ENCODE measurements around the gene IL23A. TPM values are rescaled to one million over a fixed set of nuclear protein-coding genes. Genes with fewer than 3 reads are reported as not detected.
"Not testable (repeated sequence)": the region's sequence is repeated elsewhere in the genome, so short reads cannot be mapped to it uniquely, and the experiment has no call there.

The IL23A gene, protein sequence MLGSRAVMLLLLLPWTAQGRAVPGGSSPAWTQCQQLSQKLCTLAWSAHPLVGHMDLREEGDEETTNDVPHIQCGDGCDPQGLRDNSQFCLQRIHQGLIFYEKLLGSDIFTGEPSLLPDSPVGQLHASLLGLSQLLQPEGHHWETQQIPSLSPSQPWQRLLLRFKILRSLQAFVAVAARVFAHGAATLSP
- total RNA-seq, result not detected

DNA sequence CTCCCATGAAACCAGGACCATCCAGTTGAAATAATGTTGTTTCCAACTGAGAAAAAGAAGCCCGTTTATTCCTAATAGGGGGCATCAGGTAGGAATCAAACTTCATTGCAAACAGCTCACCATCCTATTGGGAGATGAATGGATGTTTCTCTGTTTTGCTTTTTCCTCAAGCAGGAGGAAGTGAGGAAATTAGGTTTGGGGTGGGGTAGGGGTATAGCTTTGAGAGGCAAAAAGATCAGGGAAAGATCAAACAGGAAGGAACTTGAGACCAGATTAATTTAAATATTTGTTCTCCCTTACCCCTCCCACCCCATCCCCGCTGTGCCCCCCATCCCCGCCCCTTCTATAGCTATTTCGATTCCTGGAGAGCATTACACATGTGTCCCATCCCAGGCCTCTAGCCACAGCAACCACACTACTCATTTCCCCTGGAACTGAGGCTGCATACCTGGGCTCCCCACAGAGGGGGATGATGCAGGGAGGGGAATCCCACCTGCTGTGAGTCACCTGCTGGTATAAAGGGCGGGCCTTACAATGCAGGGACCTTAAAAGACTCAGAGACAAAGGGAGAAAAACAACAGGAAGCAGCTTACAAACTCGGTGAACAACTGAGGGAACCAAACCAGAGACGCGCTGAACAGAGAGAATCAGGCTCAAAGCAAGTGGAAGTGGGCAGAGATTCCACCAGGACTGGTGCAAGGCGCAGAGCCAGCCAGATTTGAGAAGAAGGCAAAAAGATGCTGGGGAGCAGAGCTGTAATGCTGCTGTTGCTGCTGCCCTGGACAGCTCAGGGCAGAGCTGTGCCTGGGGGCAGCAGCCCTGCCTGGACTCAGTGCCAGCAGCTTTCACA lies at the start of gene IL23A:
Gene IL23A, plus strand, starts transcription at position 577 of the 850 bp plus-strand sequence. Its CDS starts 161 bp downstream, at position 738.
- no peak for DNase-seq

DNA sequence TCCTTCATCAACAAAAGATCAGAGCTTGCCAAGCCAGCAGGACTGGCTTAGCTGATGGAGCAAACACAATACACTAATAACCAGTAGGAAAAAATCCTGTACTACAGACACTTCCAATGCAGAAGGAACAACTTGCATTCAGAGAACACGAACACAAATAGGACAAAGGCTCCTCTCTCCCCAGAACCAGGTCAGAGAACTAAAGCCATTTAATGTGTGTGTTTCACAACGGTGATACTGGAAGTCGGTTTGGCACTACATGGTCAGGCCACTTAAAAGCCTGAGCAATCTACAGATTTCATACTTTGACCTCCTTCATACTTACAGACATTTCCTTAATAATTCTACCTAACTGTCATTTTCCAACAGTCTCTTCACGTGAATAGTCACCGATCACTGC lies 44.9 kb upstream of the IL23A start:
- DNase-seq, result no peak

DNA sequence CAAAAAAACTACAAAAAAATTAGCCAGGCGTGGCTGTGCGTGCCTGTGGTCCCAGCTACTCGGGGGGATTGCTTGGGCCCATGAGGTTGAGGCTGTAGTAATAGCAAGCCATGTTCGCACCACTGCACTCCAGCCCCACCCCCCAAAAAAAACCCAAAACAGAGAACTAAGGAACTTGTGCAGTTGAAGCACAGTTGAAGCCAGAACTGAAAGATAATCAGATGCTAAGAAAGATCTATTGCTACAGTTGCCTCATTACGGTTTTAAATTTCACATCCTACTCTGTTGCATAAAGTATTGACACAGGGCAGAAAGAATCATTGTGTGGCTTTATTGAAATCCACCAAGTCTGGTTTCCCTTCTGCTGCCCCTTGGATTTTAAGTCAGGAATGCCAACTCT lies 42.4 kb upstream of the IL23A start:
- DNase-seq, result no peak

DNA sequence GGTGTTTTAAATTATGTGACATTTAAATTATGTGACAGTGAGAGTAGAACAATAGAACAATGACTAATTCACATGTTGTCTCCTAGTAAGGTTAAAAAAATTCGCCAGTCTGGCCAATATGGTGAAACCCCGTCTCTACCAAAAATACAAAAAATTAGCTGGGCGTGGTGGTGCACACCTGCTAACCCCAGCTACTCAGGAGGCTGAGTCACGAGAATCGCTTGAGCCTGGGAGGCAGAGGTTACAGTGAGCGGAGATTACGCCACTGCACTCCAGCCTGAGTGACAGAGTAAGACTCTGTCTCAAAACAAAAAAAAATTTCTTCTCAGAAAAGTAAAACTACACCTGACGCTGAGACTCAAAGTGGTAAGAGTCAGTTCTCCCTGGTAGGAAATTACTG lies 41.3 kb upstream of the IL23A start:
- no peak for DNase-seq

DNA sequence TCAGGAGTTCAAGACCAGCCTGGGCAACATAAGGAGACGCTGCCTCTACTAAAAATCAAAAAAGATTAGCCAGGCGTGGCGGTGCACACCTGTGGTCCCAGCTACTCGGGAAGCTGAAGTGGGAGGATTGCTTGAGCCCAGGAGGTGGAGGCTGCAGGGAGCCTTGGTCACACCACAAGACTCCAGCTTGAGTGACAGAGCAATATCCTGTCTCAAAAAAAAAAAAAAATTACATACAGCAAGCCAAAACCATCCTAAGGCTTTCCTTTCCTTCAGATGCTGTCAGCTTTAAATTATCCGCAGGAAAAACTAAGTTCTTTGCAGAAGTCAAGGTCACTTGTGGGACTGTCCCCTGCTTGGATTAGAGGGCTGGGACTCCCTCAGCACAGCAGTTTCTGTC lies 39.9 kb upstream of the IL23A start:
- DNase-seq, result no peak

DNA sequence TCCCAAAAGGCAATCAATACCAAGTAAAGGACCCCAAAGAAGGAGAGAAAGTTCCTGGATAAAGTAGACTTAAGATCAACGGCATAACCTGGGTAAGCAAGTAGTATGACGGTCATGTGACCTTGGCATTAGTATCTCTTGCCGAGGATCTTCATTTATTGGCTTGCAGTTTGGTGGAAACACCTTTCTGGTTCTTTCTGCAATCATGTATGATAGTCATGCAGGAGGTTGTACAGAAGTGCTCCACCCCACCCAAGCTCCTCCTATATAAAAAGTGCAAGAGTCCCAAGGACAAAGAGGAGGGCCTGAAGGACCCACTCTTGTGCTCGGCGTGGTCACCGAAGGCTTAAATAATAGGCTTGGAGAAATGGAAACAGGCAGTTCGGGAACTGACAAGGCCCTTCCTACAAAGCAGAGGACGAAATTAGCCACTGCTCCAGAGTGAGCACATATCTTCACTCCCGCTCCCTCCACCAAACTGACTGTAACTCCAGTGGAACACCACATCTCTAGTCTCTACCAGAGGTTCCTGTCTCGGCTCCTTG lies 39.3 kb upstream of the IL23A start:
- no peak for DNase-seq

DNA sequence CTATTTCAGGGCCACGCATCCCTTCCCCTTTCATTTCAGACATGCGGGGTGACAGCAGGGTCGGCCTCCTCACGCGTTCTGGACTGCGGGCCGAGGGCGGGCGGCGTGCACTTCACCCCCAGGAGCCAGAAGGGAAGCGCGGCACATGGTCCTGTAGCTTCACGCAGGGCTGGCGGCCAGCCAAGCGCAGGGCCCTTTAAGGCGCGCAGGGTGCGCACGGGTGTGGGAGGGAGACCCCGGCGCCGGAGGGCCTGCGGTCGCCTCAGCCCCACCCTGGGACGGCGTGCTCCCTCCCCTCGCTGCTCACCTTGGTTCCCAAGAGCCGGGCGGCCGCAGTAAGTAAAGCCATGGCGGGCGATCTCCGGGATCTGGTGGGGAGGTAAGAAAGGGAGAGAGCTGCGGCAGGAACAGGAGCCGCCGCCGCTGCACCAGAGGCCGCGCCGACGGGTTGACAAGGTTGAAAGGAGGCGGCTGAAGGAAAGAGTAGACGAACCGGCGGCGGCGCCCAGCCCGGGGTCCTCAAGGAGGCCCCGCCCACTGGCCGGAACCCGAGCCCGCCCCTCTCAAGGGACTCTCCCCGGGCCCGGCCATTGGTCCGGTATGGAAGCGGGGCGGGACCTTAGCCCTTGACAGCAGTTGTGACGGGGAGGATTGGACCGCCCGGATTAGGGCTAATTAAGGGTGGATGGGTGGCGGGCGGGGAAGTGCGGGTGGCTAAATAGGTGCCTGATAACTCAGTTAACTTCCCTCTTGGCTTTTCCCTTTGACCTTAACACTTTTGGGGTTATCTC lies 38.6 kb upstream of the IL23A start, which contains the start of gene CS:
Gene CS, minus strand, starts transcription at position 478 of the 791 bp plus-strand sequence. Its CDS starts 129 bp downstream, at position 349.
- peak; percentile 99 for DNase-seq

DNA sequence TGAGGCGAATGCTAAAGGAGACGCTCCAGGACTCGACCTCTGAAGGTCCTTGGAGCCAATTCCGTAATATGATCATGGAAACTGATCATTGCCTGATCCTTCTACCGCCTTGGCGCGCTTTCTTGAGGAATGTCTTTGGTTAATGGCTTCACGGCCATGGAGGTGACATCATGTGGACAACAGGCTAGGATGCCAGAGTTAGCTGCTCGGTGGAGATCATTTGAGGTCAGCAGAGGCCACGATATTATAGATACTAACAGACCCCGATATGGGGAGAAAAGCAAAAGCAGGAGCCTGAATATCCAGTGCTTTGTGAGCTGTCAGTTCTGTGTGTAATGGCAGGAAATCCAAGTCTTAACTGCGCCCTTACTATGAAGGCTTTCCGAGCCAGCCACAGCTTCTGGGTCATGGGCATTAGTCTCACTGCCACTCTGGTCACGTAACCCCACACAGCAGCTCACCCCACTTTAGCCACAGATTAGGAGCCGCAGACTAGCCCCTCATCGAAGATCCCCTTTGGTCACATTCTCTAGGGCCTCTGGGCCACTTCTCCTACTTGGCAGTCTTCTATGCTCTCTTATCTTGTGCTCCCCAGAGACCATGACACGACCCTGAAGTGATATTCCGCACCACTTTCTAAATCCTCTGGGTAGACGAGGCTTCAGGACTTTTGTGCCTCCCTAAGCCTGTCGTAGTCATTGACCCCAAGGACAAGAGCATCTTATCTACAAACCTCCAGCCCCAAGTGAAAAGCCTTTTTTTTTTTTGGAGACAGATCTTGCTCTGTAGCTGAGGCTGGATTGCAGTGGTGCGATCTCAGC lies 37.8 kb upstream of the IL23A start:
- DNase-seq, result no peak

DNA sequence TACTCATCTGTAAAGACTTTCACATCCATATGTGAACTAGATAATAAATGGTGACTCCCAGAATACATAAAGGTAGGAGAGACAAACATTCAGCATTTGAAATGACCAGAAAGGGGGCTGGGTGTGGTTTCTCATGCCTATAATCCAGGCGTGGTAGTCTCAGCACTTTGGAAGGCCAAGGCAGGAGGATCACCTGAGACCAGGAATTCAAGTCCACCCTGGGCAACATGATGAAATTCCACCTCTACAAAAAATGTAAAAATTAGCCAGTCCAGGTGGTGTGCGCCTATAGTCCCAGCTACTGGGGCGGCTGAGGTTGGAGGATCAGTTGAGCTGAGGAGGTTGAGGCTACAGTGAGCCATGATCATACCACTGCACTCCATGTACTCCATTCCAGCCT lies 34.4 kb upstream of the IL23A start:
- DNase-seq, result no peak

DNA sequence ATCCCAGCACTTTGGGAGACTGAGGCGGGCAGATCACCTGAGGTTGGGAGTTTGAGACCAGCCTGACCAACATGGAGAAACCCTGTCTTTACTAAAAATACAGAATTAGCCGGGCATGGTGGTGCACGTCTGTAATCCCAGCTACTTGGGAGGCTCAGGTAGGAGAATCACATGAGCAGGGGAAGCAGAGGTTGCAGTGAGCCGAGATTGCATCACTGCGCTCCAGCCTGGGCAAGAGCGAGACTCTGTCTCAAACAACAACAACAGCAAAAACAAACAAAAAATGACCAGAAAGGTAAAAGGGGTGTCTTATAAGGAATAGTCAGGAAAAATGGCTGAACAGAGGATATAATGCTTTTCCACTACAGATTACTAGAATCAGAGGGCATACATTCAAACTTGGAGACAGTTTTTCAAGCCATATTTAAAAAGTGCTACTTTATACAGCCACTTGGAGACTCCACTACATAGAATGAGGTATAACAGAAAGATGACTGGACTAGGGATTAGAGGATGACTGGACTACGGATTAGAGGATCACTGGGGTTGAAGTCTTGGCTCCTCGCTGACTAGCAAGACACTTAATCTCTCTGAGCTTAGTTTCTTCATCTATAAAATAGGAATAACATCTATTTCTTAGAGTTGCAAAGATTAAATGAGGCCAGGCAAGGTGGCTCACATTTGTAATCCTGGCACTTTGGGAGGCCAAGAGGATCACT lies 33.7 kb upstream of the IL23A start:
- no peak for DNase-seq

DNA sequence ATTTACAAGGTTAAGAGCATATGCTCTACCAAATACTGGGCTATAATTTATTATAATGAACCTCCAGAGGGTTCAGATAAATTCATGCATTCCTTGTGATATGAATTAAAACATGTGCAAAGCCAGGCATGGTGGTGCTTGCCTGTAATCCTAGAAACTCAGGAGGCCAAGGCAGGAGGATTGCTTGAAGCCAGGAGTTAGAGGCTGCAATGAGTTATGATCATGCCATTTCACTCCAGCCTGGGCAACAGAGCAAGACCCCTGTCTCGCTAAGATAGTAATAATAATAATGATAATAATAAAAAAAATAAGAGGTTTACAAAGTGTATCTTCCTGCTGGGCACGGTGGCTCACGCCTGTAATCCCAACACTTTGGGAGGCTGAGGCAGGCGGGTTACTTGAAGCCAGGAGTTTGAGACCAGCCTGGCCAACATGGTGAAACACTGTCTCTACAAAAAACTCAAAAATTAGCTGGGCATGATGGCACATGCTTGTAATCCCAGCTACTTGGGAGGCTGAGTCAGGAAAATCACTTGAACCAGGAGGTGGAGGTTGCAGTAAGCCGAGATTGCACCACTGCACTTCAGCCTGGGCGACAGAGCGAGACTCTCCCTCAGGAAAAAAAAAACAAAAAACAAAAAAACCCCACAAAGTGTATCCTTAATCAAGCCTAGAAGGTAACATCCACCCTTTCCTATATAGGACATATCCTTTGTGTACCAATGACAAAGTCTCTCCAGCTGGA lies 31.3 kb upstream of the IL23A start:
- no peak for DNase-seq

DNA sequence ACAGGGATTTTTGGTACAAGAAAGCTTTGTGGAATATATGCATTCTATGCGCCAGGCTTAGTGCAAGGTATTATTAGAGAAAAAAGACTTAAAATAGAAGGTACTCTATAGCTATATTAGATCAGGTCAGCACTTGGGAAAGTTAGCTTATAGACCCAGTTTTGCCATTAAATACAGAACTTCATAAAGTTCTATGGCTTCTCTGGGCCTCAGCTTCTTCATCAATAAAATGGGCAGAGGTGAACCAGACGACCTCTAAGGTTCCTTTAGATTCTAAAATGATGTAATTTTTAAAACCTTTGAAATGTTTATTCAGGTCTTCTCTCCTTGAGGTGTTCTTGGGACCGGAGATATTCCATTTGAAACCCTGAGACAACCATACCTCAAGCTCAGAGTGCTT lies 30.0 kb upstream of the IL23A start:
- DNase-seq, result no peak

DNA sequence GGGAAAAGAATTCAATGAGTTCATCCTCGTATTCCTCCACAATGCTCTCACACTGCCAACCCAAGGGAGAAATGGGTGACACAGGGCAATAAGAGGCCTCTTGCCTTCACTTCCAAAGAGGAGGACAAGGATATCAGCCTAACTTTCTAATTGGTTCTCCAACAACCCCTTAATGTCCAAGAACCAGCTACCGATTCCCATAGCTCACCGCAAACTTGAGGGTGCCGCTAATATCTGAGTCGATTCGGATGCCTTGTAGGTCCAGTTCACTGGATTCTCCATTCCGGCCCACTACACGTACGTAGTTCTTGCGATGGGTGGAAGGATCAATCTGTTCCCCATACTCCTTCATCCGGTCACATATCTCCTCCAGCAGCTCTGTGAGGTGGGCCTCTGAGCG lies 27.7 kb upstream of the IL23A start:
- no peak for DNase-seq

DNA sequence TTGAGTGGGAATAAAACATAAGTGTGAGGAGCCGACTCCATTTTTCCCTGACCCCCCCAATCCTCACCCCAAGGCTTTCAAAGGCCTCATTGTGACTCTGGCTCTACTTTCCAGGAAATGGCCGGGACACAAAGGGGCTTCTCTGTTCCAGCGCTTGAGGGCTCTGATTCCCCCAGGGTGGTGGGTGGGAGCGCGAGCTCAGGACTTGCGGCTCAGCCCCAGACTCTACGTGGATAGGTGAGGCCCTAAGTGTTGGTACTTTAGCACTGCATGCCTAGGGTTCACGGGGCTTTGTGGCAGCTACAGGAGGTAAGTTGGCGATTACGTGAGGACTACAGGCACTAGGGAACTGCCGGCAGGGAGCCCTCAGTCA lies 23.4 kb upstream of the IL23A start:
- peak; percentile 56 for DNase-seq

DNA sequence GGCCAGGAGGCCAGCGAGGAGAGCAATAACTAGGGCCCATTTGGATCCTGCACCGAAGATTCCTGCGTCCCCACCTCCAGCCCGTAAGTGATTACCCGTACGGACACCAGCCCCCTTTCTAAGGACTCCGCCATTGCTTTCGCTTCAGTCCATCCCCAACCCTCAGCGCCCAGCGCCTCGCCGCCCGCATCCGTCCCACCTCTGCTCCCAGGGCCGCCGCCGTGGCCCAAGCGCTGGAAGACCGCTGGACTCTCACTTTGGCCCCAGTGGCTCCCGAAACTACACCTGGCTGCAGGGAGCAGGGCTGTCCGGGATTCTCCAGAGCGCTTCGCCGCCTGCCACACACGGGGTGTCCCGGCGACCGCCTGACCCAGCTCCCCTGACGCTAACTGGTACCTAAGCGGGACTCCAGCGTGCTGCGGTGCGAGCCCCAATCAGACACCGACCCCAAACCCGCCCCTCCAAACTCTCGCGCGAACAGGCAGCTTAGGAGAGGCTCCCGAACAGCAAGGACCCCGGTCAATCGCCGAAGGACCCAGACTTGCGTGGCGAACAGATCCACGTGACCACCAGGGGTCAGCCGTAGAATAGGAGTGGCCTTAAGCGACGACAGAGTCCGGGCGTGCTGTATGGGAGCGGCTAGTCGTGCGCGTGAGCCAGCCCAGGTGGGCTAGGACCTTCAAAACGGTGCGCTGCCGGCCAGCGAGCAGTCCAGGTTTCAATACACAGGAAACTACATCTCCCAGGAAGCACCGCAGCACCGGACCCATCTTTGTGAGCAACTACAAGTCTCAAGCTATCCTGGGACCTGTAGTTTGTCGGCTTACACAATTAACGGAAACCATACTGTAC lies 22.8 kb upstream of the IL23A start, which contains the start of gene CNPY2:
Gene CNPY2, minus strand, starts transcription at position 367 of the 852 bp plus-strand sequence. CDS start 771 bp downstream, outside the sequence.
- DNase-seq, result peak; percentile 98

DNA sequence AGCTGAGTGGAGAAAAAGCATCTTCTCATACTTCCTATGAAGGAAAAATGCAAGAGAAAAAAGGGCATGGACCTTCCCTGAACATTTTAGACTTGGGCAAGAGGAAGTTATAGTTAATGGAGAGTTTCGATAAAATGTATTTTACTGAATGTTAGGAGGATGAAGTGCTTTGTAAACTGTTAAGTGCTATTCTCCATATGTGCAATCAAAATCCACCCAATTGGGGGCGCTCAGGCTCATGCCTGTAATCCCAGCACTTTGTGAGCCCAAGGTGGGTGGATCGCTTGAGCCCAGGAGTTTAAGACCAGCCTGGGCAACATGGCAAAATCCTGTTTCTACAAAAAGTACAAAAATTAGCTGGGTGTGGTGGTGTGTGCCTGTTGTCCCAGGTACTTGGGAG lies 21.0 kb upstream of the IL23A start:
- no peak for DNase-seq

DNA sequence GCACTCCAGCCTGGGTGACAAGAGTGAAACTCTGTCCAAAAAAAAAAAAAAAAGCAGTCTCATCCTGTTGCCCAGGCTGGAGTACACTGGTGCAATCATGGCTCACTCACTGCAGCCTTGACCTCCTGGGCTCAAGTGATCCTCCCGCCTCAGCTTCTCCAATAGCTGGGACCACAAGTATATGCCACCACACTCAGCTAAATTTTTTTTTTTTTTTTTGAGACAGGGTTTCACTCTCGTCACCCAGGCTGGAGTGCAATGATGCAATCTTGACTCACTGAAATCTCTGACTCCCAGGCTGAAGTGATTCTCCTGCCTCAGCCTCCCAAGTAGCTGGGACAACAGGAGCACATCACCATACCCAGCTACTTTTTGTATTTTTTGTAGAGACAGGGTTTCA lies 17.7 kb upstream of the IL23A start:
- no peak for DNase-seq

DNA sequence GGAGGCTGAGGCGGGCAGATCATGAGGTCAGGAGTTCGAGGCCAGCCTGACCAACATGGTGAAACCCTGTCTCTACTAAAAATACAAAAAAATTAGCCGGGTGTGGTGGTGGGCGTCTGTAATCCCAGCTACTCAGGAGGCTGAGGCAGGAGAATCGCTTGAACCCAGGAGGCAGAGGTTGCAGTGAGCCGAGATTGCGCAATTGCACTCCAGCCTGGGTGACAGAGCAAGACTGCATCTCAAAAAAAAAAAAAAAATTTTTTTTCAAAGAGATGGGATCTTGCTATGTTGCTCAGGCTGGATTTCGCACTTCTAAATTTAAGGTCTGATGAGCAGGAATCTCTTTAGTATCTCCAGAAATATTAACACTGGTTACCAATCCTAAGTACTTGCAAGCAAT lies 17.1 kb upstream of the IL23A start:
- DNase-seq, result not testable (repeated sequence)

DNA sequence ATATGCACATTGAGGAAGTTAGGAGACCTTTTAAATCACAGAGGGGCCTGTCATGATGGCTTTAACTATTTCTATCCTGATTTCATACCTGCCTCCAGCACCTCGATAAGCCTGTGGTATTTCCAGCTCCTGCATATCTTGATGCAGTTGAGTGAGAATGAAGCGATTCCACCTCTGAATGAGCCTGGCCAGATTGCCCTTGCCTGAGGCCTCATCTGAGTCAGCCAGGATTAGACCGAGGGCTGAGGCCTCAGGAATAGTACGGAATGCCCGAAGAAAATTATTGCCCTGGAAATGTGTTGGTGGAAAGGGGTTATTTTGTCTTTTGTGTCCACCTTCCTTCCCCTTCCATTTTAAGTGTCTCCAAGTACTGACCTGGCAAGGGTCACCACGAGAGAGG lies 14.5 kb upstream of the IL23A start:
- DNase-seq, result no peak

Measured in tongue (tissue), 2 donors.